Measurements from ENCODE around the gene SMYD1.
"Not testable (repeated sequence)": the region's sequence is repeated elsewhere in the genome, so short reads cannot be mapped to it uniquely, and the experiment has no call there.

SMYD1 gene

DNA sequence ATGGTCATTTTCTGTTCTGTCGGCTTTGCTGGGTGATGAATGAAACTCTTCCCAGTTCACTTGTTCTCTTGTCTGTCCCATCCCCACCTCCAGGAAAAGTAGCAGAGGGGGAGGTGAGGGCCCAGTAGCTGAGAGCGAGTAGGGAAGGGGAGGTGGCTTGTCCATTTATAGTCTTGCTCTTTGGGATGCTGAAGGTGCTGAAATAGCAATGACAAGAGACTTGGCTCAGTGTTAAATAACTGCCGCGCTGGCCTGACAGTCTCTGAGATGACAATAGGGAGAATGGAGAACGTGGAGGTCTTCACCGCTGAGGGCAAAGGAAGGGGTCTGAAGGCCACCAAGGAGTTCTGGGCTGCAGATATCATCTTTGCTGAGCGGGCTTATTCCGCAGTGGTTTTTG is at the start of gene SMYD1:
Gene SMYD1 (plus strand): TSS at position 228 of the 400 bp plus-strand sequence. CDS start 40 bp downstream, at position 268.
- DNase-seq = no peak

DNA sequence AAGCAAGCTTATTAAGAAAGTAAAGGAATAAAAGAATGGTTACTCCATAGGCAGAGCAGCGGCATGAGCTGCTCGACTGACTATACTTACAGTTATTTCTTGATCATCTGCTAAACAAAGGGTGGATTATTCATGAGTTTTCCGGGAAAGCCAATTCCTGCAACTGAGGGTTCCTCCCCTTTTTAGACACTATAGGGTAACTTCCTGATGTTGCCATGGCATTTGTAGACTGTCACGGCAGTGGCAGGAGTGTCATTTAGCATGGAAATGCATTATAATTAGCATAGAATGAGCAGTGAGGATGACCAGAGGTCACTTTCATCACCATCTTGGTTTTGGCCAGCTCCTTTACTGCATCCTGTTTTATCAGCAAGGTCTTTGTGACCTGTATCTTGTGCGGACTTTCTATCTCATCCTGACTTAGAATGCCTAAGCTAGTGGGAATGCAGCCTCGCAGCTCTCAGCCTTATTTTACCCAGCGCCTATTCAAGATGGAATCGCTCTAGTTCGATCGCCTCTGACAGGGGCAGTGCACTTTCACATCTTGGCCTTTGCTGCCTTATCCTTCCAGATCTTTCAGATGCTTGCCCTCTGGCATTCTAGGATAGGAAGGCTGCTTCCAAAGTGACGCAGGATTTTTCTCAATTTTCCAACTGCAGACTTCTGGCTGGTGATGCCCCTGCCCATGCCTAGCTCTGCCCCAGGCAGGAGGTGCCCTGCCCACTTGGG is 49.4 kb upstream of the SMYD1 start:
- not testable (repeated sequence) for DNase-seq

DNA sequence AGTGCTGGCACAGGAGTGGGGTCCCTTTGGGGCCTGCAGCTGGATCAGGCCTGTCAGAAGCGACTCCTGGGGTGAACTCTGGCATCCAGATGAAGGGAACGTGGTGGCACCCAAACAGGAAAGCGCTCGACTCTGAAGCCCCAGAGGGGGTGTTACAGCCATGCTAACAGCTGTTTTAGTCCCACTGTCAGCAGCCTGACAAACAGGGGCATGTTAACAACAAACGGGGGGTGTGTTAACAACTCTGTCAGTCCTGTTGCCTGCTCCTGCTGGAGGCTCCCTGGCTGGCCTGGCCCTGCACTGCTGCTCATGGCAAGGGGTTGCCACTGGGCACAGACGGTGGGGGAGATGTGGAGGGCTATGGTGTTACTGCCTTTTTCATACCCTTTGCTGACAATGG is 48.7 kb upstream of the SMYD1 start:
- no peak for DNase-seq

DNA sequence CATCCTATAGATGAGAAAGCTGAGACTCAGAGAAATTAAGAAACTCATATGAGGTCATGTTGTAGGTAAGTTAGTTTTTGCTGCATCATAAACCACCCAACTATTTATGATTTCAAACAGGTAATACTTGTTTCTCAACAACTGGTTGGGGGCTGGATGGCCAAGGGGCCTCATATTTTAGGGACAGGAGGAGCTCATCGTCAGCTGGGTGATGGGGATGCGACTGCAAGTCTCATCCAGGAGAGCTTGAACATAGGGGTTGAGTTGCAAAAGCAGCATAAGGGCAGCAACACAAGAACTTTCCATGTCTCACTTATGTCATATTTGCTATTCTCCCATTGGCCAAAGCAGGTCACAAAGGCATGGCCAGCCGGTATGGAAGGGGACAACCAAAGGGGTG is 47.6 kb upstream of the SMYD1 start:
- no peak for DNase-seq

DNA sequence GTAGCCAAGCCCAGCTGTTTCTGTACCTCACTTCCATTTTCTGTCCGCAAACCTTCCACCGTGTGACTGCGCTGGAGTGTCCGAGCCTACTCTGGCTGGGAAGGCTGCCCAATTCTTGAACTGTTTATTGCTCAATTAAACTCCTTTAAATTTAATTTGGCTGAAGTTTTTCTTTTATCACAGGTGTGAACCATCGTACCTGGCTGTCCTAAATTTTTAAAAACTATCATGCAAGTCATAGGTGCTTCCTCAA is 45.0 kb upstream of the SMYD1 start:
- DNase-seq = no peak

DNA sequence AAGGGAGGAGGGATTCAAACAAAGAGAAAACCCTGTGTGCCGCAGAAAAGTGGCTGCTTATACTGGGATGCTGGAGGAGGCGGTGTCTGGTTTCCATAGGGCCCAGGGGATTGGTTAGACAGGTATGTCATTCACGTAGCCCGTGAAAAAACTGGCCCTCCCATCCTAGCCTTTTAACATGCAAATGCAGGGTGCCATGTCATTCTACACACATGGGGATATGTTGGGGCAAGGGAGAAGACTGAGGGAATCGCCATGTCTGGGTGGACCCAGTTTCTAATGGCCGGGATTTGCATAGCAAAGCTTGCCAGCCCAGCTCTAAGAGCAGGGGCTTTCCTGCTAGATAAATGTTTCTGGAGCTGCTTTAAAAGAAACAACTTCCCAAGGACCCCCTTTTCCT is 43.1 kb upstream of the SMYD1 start:
- no peak for DNase-seq

DNA sequence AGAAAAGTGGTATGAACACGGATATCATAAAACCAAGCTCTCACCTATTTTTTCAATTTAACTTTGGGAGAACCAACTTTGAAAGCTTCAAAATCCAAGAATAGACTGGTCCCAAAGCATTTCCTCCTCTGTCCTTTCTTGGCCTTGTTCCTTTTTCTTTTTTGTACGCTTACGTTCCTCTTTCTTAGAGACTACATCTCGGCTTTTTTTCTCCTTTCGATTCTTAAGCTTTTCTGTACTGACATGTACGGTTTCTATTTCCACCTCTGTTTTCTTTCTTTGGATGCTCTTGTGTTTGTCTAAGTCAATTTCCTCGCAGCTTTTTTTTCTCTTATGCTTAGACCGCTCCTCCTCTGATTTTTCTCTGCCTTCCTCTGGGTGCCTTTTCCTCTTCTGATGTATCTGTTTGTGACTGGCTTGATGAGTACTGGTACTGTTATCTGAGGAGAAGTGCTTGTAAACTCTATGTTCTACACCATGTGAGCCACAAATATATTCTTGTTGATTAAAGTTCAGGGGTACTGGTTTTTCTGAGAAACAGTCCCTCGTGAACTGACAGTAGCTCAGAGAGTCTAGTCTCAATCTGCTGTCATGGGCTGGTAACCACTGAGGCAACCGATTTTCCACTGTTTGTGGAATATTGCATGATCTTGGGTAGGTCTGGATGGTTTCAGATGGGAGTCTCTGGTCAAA is 39.8 kb upstream of the SMYD1 start:
- DNase-seq = no peak

DNA sequence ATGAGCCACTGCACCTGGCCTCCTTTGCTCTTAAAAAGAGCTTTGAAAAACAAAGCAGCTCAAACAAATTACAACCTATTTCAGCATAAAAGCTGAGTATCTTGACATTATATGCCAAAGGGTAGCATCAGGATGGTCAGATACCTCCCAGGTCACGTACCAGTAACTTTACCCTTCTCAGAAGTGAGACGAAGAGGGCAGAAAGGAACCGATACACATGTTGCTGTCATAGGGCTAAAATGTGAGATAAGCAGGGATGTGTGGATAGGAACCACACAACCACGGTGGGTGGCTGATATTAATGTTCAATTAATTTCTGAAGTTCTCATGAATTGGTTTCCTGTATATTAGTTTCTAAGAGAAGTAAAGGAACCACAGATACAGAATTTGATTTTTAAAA is 38.7 kb upstream of the SMYD1 start:
- DNase-seq = no peak

DNA sequence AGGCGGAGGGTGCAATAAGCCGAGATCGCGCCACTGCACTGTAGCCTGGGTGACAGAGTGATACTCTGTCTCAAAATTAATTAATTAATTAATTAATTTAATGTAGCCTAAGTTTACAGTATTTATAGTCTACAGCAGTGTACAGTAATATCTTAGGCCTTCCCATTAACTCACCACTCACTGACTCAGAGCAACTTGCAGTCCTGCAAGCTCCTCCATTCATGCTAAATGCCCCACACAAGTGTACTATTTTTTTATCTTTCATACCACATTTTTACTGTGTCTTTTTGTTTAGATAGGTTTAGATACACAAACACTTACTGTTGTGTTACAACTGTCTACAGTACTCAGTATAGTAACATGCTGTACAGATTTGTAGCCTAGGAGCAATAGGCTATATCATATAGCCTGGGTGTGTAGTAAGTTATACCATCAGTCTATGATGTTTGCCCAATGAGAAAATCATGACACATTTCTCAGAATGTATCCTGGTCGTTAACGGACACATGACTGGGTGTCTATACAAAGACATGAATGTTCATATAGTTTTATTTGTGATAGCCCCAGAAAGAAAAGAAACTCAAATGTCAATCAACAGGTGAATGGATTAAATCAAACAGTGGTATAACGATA is 35.4 kb upstream of the SMYD1 start:
- DNase-seq = no peak

DNA sequence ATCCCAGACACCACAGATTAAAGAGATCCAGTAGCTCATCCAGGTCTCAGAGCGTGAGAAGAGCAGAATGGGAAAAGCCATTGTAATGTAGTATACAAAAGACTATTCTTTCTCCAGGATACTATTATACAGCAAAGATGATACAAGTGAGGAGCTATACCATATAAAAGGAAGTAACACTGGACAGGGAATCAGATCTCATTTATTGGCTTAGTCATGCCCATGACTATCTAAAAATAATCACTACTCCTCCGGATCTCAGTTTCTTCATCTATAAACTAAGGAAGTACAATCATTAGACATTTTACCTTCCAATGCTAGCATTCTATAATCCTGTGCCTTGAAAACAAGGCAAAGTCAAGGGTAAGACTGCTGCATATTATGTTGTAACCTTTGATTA is 31.4 kb upstream of the SMYD1 start:
- DNase-seq = no peak

DNA sequence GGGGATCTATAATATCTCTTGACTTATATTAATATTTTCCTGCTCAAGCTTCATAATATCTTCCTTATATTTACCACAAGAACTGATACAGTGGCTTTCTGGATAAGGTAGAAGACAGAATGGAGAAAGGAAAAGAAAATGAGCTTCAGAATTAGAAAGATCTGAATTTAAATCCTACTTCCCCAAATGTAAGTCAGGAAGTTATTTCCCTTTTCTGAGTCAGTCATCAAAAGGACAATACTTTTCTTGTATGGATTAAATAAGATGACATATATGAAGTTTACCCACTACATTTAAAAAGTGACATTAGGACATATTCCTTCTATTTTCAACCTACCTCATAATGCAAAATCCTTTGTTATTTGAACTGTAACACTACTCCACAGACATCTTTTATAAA is 31.0 kb upstream of the SMYD1 start:
- DNase-seq = no peak

DNA sequence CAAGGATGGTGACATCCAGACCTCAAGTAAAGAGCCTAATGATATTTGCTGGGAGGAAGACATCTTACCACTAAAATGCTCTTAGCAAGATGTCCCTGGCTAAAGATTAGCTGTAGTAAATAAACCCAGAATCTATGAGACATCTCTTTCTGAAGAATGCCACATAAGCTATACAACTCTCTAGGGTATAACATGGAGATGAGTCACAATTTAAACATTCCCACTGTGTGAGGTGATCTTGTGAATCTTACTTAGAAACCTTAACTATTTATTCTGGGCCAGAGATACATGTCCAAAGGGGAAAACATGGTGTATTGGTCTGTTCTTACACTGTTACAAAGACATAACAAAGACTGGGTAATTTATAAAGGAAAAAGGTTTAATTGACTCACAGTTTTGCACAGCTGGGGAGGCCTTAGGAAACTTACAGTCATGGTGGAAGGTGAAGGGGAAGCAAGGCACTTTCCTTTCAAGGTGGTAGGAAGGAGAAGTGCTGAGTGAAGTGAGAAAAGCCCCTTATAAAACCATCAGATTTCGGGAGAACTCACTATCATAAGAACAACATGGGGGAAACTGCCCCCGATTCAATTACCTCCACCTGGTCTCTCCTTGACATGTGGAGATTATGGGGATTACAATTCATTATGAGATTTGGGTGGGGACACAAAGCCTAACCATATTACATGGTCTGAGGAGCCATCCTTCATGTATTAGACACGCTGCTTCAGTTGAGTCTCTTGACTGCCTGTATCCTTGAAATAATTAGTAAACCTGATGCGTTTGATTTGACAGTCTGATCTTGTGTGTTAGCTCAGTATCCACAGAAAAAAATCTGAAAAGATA is 29.1 kb upstream of the SMYD1 start:
- no peak for DNase-seq

DNA sequence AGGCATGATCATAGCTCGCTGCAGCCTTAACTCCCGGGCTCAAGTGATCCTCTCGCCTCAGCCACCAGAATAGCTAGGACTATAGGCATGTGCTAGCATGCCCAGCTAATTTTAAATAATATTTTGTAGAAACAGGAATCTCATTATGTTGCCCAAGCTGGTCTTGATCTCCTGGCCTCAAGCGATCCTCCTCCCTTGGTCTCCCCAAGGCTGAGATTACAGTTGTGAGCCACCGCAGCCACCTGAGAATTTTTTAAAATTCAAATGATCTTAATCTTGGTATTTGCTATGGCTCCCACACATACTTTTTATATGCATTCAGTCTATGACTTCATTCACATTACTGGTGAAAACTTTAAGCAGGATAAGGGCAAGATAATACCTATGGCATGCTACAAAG is 25.1 kb upstream of the SMYD1 start:
- DNase-seq = no peak

DNA sequence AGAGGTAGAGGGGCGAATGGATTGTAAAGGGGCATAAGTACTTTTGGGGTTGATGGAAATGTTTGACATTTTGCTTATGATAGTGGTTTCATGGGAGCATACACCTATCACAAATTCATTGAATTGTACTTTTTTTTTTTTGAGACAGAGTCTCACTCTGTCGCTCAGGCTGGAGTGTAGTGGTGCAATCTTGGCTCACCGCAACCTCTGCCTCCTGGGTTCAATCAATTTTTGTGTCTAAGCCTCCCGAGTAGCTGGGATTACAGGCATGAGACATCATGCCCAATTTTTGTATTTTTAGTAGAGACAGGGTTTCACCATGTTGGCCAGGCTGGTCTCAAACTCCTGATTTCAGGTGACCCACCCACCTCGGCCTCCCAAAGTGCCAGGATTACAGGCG is 22.1 kb upstream of the SMYD1 start:
- not testable (repeated sequence) for DNase-seq

DNA sequence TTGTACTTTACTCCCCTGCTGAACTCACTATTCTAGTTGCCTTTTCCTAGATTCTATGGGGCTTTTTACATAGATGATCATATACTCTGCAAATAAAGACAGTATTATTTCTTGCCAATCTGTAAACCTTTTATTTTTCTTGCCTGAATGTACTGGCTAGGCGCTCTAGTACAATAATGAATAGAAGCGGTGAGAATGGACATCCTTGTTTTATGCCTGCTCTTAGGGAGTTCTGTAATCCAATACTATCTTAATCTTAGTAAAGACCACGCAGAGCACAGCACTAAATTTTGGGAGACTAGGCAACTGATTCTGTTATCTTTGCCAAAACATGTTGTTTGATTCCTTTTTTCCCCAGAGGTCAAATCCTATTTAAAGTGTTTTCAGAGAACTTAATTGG is 19.1 kb upstream of the SMYD1 start:
- no peak for DNase-seq

DNA sequence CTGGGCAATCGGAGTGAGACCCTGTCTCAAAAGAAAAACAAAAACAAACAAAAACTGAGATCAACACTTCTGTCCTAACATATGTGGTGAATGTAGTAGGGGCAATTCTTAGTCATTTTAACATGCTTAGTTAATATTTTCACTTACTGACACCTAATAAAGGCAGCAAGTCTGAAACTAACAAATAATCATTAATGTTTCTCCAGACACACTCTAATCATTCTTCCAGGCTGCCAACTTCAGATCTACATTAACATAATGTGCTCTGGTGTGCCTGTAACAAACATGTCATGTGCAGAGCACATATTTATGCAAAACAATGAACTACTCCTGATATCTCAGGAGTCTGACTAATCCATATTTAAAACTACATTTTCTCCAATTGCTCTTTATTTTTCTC is 18.0 kb upstream of the SMYD1 start:
- DNase-seq = no peak

DNA sequence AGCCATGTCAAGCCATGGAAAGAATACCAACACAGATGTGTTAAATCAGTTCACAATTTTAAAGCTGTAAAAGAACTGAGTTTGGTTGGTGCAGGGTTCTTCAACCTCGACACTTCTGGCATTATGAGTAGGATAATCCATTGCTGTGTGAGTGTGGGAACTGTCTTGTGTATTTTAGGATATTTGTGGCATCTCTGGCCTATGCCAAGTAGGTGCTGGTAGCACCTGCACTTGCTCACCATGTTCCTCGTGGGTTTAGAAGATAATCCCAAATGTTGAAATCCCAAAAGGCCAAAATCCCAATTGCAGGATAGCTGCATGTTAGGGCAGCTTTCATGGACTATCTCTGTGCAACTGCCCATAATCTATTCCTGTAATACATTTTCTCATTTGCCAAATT is 15.8 kb upstream of the SMYD1 start:
- no peak for DNase-seq

DNA sequence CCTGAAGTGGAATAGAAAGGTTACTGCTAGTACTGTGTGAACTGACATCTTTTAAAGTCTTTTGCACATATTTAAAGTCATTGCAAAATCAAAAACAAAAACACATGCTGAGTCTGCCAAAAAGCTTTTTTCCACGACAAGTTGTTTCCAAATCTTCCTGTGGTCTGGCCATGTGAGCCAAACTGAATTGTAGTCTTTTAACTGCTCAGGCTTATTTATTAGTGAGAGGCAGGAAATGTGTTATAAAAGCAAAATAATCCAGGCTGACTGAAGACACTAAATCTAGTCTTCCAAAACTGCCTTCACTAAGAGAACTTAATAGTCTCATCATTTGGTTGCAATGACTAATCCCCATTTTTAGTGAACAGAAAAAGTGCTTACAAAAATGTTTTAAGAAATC is 14.3 kb upstream of the SMYD1 start:
- DNase-seq = no peak

DNA sequence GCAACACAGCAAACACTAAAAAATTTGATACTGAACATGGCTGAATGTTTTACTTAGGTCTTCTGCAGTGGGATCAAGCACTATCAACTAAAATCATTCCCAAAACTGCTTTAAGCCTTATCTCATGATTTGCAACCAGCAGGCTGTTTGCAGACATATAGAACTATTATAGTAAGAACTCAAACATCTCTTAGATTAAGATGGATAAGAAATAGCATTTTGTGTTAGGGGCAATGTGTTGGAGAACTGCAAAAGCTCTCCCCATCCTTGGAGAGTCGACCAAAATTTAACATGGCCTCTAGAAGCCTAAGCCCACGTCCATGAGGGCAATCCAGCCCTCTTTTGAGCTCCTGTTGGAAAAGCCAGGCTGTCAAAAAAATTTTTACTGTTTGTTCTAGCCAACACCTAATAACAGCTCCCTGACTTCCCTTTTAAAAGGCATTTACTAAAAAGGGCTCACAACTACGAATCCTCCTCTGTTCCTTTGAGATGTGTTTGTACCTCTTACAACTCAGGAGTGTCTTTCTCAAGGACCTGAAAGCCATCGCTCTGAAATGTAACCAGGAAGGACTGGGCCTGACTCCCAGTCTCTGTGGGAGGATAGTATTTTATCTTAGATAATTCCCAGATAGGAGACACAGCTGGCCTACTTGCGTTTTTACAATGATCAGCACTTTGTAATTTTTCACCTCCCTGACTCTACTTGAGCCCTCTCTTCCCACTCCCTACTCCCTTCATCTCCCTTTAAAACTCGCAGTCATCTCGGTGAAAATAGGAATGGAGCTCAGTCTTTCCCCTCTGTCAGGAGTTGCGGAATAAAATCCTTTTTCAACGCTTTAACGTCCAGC is 13.5 kb upstream of the SMYD1 start:
- no peak for DNase-seq

DNA sequence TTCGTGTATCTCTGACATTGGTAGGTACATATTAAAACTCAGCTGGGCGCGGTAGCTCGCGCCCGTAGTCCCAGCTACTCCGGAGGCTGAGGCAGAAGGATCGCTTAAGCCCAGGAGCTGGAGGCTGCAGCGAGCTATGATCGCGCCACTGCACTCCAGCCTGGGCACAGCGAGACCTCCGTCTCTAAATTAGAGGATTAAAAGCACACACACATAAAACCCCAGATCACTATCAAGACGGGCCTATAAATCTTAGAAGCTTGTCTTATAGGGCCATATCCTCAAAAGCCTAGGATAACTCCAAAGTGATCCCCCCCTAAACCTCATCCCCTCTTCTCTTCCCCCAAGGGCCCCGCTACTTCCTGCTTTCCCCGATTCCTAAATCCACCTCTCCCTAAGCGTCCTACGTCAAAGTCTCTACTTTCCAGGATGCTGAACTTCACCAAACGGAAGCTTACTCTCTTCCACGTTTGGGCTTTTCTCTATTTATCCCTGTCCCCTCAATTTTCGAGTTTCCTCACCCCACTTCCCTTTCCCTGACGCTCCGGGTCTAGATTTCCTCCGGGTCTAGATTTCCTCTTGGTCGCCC is 12.7 kb upstream of the SMYD1 start:
- DNase-seq = no peak

DNA sequence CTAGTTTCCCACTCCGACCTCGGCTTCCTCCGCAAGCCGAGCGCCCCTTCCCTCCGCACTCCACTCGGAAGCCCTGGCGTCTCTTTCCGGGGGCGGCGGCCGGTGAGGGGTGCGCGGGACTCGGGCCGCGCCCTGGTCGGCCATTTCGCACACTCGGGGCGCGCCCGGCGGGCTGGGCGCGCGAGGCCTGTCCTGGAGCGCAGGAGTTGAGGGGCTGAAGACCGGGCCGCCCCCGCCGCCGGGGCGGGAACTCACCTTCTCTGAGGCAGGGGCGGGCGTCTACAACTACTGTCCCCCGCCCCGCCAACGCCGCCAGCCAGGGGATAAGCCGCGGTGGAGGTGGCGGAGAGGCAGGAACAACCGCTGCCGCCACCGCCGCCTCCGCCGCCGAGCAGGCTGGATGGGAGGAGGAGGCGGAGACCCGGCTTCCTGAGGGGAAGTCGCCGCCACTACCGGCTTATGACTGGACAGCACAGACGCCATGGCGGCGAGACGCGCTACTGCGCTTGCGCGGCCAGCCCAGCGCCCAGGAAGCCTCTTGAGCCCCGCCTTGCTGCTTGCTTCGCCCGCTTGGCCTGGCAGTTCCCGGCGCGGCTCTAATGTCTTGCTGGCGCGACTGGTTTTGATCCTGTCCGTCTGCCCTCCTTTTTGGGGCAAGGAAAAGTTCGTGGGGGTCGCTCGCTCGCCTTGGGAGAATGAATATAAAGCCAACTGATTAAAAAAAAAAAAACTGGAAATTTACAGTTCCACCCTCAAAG is 12.1 kb upstream of the SMYD1 start, which contains the start of gene KRCC1:
Gene KRCC1 (minus strand): TSS at position 413 of the 758 bp plus-strand sequence. CDS start 27,220 bp downstream, outside the sequence.
- peak; percentile 90 to 94 for DNase-seq

Measured in stimulated activated CD4-positive, alpha-beta T cell treated with anti-CD3 and anti-CD28 coated beads, Interleukin-4, amount 100 ng/mL, for 4 hours (primary cell).